ENCODE measurements around the gene GDF10. TPM values are rescaled to one million over a fixed set of nuclear protein-coding genes. Genes with fewer than 3 reads are reported as not detected.
A peak's percentile ranks its signal among the peaks of the same experiment; 100 is the strongest.

GDF10 gene
- total and polyA plus RNA-seq, 9 of the 15 experiments (the other 6 are each of a cell fraction or from before 2014, with no cell fraction given), result 0.03 to 0.20 (median 0.11) TPM; not detected in 6

DNA sequence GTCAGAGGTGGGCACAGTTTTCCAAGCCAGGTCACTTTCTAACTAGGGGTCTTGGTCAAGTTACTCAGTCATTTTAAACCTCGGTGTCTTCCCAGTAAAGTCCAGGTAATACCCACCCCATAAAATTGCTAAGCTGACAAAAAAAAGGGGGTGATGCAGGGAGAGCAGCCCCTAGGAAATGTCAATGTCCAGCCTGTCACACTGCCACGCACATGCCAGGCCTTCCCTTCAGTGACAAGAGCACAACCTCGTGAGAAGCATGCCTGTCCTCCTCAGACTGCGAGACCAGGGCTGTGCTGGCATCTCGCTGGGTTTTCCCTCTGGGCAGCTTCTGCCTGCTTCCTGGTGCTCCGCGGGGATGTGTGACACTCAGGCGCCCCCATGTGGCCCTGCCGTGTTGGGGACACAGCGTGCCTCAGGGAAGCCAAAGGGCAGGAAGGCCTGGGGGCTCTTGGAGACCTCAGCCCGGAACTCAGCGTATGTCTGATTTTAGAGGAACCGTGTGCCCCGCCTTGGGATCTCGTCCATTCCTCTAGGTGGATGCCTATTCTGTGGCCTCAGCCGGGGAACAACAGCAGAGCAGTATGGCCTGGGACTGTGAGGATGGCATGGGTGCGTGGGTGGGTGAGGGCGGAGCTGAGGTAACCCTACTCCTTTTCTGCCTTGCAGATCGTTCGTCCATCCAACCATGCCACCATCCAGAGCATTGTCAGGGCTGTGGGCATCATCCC, 12.1 kb downstream of the GDF10 start (continued):
- TF ChIP-seq ZNF699 (CRISPR knock-in tag; IDR thresholded peaks at IDR 0.05; ENCODE audit: insufficient replicate concordance), result no peak
- TF ChIP-seq FUS (optimal IDR thresholded peaks at IDR 0.05; ENCODE audit: low read depth, low read length), result no peak
- TF ChIP-seq ZNF507 (tag; conservative IDR thresholded peaks at IDR 0.05), result no peak
- peak; percentile 93 for TF ChIP-seq C11orf30 (IDR thresholded peaks at IDR 0.05; ENCODE audit: low read depth)
- TF ChIP-seq LEF1 (IDR thresholded peaks at IDR 0.05), result no peak
- TF ChIP-seq, protein P1, sequence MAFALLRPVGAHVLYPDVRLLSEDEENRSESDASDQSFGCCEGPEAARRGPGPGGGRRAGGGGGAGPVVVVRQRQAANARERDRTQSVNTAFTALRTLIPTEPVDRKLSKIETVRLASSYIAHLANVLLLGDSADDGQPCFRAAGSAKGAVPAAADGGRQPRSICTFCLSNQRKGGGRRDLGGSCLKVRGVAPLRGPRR (CRISPR knock-in tag; IDR thresholded peaks at IDR 0.05), result no peak
- TF ChIP-seq, protein P2, sequence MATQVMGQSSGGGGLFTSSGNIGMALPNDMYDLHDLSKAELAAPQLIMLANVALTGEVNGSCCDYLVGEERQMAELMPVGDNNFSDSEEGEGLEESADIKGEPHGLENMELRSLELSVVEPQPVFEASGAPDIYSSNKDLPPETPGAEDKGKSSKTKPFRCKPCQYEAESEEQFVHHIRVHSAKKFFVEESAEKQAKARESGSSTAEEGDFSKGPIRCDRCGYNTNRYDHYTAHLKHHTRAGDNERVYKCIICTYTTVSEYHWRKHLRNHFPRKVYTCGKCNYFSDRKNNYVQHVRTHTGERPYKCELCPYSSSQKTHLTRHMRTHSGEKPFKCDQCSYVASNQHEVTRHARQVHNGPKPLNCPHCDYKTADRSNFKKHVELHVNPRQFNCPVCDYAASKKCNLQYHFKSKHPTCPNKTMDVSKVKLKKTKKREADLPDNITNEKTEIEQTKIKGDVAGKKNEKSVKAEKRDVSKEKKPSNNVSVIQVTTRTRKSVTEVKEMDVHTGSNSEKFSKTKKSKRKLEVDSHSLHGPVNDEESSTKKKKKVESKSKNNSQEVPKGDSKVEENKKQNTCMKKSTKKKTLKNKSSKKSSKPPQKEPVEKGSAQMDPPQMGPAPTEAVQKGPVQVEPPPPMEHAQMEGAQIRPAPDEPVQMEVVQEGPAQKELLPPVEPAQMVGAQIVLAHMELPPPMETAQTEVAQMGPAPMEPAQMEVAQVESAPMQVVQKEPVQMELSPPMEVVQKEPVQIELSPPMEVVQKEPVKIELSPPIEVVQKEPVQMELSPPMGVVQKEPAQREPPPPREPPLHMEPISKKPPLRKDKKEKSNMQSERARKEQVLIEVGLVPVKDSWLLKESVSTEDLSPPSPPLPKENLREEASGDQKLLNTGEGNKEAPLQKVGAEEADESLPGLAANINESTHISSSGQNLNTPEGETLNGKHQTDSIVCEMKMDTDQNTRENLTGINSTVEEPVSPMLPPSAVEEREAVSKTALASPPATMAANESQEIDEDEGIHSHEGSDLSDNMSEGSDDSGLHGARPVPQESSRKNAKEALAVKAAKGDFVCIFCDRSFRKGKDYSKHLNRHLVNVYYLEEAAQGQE (IDR thresholded peaks at IDR 0.05; ENCODE audit: borderline replicate concordance), result peak; percentile 81
- TF ChIP-seq, protein P2 (CRISPR knock-in tag; IDR thresholded peaks at IDR 0.05; ENCODE audit: low read depth), result no peak
- no peak for TF ChIP-seq PRPF4 (IDR thresholded peaks at IDR 0.05; ENCODE audit: insufficient read depth, low read depth, low read length, poor library complexity, severe bottlenecking)
- peak; percentile 17; the same call in 1 of the 2 replicates for TF ChIP-seq HDGF (IDR thresholded peaks at IDR 0.05)
- TF ChIP-seq CBFA2T2 (conservative IDR thresholded peaks at IDR 0.05), result no peak
- TF ChIP-seq, protein P3, sequence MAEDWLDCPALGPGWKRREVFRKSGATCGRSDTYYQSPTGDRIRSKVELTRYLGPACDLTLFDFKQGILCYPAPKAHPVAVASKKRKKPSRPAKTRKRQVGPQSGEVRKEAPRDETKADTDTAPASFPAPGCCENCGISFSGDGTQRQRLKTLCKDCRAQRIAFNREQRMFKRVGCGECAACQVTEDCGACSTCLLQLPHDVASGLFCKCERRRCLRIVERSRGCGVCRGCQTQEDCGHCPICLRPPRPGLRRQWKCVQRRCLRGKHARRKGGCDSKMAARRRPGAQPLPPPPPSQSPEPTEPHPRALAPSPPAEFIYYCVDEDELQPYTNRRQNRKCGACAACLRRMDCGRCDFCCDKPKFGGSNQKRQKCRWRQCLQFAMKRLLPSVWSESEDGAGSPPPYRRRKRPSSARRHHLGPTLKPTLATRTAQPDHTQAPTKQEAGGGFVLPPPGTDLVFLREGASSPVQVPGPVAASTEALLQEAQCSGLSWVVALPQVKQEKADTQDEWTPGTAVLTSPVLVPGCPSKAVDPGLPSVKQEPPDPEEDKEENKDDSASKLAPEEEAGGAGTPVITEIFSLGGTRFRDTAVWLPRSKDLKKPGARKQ (CRISPR knock-in tag; IDR thresholded peaks at IDR 0.05), result no peak
- TF ChIP-seq RFX7 (CRISPR knock-in tag; IDR thresholded peaks at IDR 0.05), result no peak
- peak; percentile 46 for TF ChIP-seq EGR1 (conservative IDR thresholded peaks at IDR 0.05)
- TF ChIP-seq, protein P4, sequence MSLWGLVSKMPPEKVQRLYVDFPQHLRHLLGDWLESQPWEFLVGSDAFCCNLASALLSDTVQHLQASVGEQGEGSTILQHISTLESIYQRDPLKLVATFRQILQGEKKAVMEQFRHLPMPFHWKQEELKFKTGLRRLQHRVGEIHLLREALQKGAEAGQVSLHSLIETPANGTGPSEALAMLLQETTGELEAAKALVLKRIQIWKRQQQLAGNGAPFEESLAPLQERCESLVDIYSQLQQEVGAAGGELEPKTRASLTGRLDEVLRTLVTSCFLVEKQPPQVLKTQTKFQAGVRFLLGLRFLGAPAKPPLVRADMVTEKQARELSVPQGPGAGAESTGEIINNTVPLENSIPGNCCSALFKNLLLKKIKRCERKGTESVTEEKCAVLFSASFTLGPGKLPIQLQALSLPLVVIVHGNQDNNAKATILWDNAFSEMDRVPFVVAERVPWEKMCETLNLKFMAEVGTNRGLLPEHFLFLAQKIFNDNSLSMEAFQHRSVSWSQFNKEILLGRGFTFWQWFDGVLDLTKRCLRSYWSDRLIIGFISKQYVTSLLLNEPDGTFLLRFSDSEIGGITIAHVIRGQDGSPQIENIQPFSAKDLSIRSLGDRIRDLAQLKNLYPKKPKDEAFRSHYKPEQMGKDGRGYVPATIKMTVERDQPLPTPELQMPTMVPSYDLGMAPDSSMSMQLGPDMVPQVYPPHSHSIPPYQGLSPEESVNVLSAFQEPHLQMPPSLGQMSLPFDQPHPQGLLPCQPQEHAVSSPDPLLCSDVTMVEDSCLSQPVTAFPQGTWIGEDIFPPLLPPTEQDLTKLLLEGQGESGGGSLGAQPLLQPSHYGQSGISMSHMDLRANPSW (CRISPR knock-in tag; IDR thresholded peaks at IDR 0.05), result no peak
- TF ChIP-seq GTF2E2 (tag; IDR thresholded peaks at IDR 0.05), result no peak
- no peak for TF ChIP-seq ZKSCAN3 (CRISPR knock-in tag; IDR thresholded peaks at IDR 0.05)

All from K562 (cell line).